ENCODE data around the gene SRSF8. TPM values are rescaled to one million over a fixed set of nuclear protein-coding genes. Genes with fewer than 3 reads are reported as not detected.

The SRSF8 gene
- total RNA-seq, 1 experiment from 2014 or later = 40.6 TPM

DNA sequence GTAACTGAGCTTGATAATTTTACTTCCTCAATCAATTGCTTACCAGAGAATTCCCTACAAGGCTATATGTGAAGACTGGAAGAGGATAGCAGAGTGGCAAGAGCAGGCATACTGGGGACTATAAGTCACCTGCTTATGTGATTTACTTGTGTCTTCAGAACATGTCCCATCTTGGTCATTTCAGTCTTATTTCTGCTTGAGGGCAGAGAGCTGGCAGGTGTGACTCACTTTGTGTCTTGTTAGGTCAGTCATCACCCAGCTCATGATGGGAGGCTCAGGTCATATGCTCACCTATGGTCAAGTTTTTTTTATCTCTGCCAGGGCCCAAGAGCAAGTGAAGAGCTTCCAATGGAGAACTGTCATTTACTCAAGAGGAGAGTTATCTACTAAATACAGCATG, 6.2 kb downstream of the SRSF8 start:
- ChIA-PET CTCF (no interaction called here), POLR2A (no interaction called here)
- Histone ChIP-seq H3K27me3 (ENCODE audit: control insufficient read depth, insufficient read depth, low read length) (no peaks in the 10 kb centered on the region), H3K27ac (ENCODE audit: low read length) (no peak overlapping the region), H3K36me3 (ENCODE audit: control insufficient read depth, insufficient read depth, low read length) (no peaks in the 10 kb centered on the region; the same call in 1 of the 2 replicates), H3K4me1 (ENCODE audit: control insufficient read depth, insufficient read depth, low read length) (peaks cover 8% of the 10 kb centered on the region; the same call in 1 of the 2 replicates), H3K9me3 (ENCODE audit: control insufficient read depth, insufficient read depth, low read depth, low read length) (no peaks in the 10 kb centered on the region), H3K4me3 (ENCODE audit: low read depth in 2 of 2, low read length in 2 of 2) (no peak overlapping the region)
- in situ Hi-C loops (cut with HindIII; ENCODE audit: low pct_unique_long_range_greater_than_20kb, low sequenced_read_pairs) = no loop called here
- no TSS peak for BruUV-seq (replicated peaks)
- no peak for ATAC-seq
- intact Hi-C loops (cut with micrococcal nuclease; ENCODE audit: unreplicated experiment) = no loop called here
- no peak for TF ChIP-seq POLR2AphosphoS5 (IDR thresholded peaks at IDR 0.05; ENCODE audit: low read depth, low read length)
- TF ChIP-seq, protein P1, sequence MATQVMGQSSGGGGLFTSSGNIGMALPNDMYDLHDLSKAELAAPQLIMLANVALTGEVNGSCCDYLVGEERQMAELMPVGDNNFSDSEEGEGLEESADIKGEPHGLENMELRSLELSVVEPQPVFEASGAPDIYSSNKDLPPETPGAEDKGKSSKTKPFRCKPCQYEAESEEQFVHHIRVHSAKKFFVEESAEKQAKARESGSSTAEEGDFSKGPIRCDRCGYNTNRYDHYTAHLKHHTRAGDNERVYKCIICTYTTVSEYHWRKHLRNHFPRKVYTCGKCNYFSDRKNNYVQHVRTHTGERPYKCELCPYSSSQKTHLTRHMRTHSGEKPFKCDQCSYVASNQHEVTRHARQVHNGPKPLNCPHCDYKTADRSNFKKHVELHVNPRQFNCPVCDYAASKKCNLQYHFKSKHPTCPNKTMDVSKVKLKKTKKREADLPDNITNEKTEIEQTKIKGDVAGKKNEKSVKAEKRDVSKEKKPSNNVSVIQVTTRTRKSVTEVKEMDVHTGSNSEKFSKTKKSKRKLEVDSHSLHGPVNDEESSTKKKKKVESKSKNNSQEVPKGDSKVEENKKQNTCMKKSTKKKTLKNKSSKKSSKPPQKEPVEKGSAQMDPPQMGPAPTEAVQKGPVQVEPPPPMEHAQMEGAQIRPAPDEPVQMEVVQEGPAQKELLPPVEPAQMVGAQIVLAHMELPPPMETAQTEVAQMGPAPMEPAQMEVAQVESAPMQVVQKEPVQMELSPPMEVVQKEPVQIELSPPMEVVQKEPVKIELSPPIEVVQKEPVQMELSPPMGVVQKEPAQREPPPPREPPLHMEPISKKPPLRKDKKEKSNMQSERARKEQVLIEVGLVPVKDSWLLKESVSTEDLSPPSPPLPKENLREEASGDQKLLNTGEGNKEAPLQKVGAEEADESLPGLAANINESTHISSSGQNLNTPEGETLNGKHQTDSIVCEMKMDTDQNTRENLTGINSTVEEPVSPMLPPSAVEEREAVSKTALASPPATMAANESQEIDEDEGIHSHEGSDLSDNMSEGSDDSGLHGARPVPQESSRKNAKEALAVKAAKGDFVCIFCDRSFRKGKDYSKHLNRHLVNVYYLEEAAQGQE (IDR thresholded peaks at IDR 0.05; ENCODE audit: insufficient read depth in 1 of 2, low read depth in 2 of 2, low read length in 1 of 2) = no peak
- TF ChIP-seq, protein P2, sequence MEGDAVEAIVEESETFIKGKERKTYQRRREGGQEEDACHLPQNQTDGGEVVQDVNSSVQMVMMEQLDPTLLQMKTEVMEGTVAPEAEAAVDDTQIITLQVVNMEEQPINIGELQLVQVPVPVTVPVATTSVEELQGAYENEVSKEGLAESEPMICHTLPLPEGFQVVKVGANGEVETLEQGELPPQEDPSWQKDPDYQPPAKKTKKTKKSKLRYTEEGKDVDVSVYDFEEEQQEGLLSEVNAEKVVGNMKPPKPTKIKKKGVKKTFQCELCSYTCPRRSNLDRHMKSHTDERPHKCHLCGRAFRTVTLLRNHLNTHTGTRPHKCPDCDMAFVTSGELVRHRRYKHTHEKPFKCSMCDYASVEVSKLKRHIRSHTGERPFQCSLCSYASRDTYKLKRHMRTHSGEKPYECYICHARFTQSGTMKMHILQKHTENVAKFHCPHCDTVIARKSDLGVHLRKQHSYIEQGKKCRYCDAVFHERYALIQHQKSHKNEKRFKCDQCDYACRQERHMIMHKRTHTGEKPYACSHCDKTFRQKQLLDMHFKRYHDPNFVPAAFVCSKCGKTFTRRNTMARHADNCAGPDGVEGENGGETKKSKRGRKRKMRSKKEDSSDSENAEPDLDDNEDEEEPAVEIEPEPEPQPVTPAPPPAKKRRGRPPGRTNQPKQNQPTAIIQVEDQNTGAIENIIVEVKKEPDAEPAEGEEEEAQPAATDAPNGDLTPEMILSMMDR (IDR thresholded peaks at IDR 0.05) = no peak
- no peak for TF ChIP-seq SIN3A (IDR thresholded peaks at IDR 0.05; ENCODE audit: borderline replicate concordance, insufficient read depth, low read depth, low read length)
- no peak for TF ChIP-seq TCF7L2 (IDR thresholded peaks at IDR 0.05; ENCODE audit: low read depth, low read length)
- no peak for DNase-seq (ENCODE audit: low read depth, low spot score)

DNA sequence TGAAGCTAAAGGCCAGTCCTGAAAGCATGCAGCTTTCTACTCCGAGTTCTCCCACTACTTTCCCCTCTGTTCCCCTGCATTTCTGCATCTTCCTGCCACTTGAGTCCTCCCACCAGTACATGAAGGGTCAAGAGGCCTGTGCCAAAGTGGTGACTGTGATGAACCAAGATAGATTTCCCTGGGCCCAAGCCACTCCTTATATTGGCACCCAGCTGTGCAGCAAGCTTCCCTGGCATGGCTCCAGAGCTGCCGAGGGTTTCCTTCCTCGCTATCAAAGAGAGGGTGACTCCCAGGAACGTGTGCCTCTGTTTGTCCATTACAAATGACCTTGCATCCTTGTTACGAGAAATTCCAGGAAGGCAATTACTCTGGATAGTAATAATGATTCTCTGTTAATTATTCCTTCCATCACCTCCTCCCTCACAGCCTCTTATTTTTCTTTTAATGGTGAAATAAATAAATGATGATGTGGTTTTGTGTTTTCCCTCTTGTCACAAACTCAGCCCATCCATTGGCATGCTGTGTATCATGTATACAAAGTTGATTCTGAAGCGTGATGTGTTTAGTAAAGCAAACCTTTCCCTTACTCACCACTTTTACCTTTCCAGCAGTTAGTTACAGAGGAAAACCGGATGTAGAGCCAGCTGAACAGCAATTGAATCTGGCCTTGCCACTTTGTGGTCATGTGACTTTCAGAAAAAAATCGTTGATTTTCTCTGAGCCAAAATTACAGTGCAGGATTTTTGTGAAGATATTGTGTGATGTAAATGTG, 8.3 kb downstream of the SRSF8 start:
- no TSS peak for BruUV-seq (replicated peaks)
- Histone ChIP-seq H3K4me1 (ENCODE audit: control insufficient read depth, insufficient read depth, low read length) (no peaks in the 10 kb centered on the region), H3K36me3 (ENCODE audit: control insufficient read depth, insufficient read depth, low read length) (no peaks in the 10 kb centered on the region), H3K27ac (ENCODE audit: low read length) (no peak overlapping the region), H3K4me3 (ENCODE audit: low read depth in 2 of 2, low read length in 2 of 2) (no peak overlapping the region), H3K9me3 (ENCODE audit: control insufficient read depth, insufficient read depth, low read depth, low read length) (no peaks in the 10 kb centered on the region), H3K27me3 (ENCODE audit: control insufficient read depth, insufficient read depth, low read length) (no peaks in the 10 kb centered on the region)
- intact Hi-C loops (cut with micrococcal nuclease; ENCODE audit: unreplicated experiment) = no loop called here
- ChIA-PET POLR2A (no interaction called here), CTCF (no interaction called here)
- DNase-seq (ENCODE audit: low read depth, low spot score) (no peak), ATAC-seq (no peak)
- in situ Hi-C loops (cut with HindIII; ENCODE audit: low pct_unique_long_range_greater_than_20kb, low sequenced_read_pairs) = no loop called here
- TF ChIP-seq, protein P2 (IDR thresholded peaks at IDR 0.05) = no peak
- TF ChIP-seq, protein P1 (IDR thresholded peaks at IDR 0.05; ENCODE audit: insufficient read depth in 1 of 2, low read depth in 2 of 2, low read length in 1 of 2) = no peak
- no peak for TF ChIP-seq POLR2AphosphoS5 (IDR thresholded peaks at IDR 0.05; ENCODE audit: low read depth, low read length)
- TF ChIP-seq TCF7L2 (IDR thresholded peaks at IDR 0.05; ENCODE audit: low read depth, low read length) = no peak
- TF ChIP-seq SIN3A (IDR thresholded peaks at IDR 0.05; ENCODE audit: borderline replicate concordance, insufficient read depth, low read depth, low read length) = no peak
